HG03108 (cell line): ENCODE results near the gene EEF2K.
"Not testable (repeated sequence)": the region's sequence is repeated elsewhere in the genome, so short reads cannot be mapped to it uniquely, and the experiment has no call there.

Experiments
- ATAC-seq: cut with Tn5 transposase; IDR thresholded peaks from one replicate; pipeline ENCODE4 v1.9.1; 2021; ENCODE audit warnings: moderate library complexity; ENCODE audit not compliant: unreplicated experiment

Gene EEF2K

DNA sequence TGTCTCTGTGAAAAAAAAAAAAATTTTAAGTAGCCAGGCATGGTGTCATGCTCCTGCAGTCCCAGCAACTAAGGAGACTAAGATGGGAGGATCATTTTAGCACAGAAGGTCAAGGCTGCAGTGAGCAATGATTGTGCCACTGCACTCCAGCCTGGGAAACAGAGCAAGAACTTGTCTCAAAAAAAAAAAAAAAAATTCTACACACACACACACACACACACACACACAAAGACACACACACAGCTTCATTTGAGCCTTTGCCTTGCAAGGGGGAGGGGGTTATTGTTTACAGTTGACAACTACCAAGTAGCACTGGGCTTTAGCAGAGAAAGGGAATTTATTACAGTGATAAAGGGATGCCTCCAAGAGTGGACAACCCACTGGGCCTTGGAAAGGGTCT is 86.2 kb downstream of the EEF2K start:
- ATAC-seq: no peak

DNA sequence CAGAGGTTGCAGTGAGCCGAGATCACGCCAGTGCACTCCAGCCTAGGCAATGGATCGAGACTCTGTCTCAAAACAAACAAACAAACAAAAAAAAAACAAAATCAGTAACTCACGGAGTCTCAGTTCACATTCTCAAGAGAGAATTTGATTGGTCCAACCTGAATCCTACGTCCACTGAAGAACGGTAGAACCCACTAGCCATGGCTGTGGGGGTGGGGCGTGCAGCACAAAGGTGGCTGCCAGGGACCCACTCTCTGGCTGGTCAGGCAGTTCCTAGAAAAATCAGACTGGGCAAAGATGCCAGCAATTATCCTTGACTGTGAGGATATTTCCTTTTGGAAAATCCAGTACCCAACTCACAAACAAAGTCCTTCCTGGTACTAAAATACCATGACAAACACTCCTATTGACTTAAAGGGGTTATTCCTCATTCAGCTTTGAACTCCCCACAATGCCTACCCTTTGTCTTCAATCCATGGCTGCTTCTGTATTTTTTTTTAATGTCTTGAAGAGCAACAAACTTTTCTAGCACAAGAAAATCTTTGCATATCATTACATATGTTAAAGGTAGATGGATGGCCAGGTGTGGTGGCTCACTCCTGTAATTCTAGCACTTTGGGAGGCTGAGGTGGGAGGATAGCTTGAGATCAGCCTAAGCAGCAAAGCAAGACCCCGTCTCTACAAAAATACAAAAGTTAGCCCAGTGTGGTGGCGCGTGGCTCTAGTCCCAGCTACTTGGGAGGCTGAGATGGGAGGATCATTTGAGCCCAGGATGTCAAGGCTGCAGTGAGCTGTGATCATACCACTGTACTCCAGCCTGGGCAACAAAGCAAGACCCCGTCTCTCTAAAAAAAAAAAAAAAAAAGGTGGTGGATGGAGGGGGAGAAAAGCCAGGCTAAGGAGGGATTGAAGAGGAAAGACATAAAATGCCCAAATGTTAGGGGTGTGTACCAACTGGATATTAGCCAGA is 87.3 kb downstream of the EEF2K start:
- no peak for ATAC-seq

DNA sequence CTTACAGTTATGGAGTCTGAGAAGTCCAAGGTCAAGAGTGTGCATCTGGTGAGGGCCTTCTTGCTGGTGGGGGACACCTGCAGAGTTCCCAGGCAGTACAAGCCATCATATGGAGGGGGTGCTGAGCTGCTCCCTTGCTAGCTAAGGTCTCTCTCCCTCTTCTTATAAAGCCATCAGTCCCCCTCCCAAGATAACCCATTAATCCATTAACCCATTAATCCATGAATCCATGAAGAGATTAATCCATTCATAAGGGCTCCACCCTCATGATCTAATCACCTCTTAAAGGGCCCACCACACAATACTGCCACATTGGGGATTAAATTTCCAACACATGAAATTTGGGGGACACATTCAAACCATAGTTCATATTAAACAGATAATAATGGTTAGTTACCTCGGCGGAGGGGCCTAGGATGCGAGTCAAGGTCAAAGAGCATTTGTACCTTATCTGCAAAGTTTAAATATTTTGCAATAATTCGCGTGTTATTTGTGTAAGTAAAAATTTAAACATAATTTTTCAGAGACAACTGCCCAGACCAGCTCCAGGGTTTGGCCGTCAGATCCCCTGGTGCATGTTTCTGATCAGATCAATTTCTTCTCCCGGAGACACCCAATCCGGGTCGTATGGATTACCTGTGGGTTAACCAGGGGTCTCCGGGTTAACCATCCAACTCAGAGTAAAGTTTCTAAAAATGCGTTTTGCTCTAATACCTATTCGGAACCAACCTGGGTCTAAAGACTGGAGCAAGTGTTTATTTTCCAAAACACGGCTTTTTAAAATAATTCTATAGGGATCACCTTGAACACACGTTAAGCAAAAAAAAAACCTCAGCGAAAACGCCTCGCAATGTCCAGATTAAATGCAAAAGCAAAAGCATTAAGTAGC is 90.4 kb downstream of the EEF2K start:
- no peak for ATAC-seq

DNA sequence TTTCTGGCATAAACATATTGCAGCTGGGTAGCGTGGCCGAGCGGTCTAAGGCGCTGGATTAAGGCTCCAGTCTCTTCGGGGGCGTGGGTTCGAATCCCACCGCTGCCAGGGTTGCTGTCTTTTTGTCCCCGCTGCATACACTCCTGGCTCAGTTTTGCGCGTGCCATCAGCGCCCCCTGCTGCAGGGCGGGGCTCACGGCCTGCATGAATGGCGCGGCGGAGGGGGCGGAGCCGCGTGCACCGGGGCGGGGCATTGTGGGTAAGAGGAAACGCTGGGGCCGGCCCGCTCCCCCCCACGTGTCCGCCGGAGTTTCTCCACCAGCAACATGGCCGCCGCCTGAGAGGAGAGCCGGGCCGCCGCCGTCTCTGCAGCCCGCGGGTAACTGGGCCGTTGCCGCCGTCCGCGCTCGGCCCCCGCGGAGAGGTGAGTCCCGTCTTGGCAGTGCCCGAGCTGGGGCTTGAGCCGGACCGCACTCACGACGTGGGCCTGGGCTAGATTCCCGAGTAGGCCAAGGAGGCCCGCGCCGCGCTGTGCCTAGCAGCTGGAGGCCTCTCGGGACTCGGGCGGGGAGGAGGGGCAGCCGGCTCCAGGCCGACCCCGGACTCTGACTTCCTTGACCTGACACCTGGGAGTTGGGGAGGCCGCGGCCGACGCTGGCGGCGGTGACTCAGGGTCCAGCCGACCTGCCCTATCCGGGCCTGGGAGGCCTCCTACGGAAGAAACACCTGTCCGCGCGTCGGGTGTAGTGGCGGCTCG is 91.2 kb downstream of the EEF2K start, which contains the start of gene POLR3E:
Gene POLR3E (plus strand): TSS at position 296 of the 757 bp plus-strand sequence. CDS start 5,560 bp downstream, outside the sequence.
- ATAC-seq: peak; percentile 80

DNA sequence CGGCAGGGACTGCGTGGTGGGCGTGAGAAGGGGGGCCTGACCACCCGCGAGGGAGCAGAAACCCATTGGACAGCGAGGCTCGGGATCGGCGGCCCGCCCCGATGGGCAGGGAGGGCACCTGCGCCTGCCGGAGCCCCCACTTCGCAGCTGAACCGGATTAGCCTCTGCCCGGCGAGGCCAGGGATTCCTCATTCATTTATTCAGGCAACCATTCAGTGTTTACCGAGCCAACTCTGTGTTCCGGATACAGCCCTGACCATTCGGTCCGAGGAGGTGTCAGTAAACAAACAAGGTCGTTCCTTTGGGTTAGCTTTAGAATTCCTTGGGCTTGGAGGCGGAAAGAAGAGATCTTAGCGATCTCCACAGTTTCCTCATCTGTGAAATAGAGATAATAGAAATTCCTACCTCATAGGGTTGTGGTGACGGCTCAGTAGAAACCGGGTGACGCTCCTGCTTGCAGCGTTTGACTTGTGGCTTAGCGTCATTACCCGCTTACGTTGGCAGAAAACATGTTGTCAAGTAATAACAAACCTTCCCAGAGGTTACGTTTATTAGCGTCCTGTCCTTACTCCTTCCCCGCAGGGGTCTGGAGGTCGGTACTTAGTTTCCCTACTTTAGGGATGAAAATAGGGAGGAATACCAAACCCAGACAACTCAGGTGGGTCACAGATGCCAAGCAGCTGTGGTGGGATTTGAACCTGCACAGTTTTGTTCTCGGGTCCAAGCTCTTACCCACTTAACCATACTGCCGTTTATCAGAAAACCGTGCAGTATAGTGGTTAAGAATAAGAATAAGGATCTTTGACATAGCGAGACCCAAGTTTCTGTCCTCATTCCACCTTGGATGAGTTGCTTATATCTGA is 92.0 kb downstream of the EEF2K start:
- peak; percentile 27 for ATAC-seq

DNA sequence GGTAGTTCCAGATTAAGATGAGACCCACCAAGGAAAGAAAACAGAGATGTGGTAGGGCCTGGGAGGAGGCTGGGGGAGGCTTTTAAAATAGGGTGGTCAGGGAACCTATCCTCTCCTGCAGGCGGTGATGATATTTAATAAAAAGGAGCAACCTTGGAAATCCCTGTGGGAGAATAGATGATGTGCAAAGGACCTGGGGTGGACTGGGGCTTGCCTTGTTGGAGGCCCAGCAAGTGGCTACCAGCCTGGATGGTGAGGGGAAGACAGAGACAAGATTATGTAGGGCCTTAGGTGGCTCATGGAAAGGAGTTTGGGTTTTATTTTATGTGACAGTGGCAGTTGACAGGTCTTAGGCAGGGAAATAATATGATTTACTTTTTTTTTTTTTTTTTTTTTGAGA is 93.0 kb downstream of the EEF2K start:
- no peak for ATAC-seq

DNA sequence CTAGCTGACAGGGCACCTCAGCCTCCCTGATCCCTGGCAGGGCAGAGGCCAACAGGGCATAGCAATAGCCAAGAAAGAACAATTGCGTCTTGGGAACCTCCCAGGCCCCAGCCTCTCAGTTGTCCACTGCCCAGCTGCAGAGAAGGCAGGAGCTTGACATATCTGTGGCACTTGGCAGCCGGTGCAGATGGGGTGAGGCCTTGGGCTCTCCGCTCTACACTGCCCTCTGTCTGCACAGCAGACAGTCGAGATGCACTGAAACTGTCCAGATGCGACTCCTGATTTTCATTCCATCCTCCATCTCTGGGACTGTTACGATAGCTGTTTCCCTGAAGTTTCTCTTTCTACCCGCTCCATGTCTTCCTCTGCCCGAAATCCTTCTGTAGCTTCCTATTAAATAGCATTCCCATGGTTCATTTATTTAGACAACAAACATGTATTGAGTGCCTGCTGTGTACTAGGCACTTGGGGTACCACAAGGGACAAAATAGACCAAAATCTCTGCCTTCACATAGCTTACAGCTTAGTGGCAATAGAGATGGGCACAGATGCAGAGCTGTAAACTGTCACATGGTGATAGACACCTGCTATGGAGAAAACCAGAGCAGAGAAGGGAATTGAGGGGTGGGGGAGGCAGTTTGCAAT is 94.5 kb downstream of the EEF2K start:
- ATAC-seq: no peak

DNA sequence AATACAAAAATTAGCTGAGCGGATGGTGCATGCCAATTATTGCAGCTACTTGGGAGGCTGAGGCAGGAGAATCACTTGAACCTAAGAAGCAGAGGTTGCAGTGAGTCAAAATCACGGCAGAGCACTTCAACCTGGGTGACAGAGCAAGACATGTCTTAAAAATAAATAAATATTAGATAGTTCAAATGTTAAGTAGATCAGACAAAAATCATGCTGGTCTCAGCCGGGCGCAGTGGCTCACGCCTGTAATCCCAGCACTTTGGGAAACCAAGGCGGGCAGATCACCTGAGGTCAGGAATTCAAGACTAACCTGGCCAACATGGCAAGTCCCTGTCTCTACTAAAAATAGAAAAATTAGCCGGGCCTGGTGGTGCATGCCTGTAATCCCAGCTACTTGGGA is 95.3 kb downstream of the EEF2K start:
- not testable (repeated sequence) for ATAC-seq

DNA sequence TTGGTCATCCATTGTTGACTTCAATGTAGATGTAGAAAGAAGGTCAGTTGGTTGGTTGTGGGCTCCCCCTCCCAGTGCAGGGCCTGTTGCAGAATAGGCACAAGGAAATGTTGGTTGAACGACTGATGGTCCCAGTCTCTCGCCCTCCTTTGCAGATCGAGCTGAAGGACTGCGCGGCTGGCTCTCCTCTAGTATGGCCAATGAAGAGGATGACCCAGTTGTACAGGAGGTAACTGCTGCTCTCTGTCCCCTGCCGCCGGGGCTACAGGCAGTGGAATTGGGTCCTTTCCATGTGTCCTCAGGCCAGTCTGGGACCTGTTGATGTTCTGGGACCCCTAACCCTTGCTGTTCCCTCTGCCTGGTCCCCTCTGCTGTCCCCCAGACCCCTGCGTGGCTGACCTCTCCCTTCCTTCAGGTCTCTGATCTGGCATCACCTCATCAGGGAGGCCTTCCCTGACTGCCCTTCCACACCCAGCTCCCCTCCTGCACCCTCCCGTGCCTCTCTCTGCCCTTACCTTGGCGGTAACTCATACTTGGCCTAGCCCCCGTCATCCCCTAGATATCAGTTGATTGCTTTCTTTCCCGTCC is 96.8 kb downstream of the EEF2K start:
- ATAC-seq: no peak

DNA sequence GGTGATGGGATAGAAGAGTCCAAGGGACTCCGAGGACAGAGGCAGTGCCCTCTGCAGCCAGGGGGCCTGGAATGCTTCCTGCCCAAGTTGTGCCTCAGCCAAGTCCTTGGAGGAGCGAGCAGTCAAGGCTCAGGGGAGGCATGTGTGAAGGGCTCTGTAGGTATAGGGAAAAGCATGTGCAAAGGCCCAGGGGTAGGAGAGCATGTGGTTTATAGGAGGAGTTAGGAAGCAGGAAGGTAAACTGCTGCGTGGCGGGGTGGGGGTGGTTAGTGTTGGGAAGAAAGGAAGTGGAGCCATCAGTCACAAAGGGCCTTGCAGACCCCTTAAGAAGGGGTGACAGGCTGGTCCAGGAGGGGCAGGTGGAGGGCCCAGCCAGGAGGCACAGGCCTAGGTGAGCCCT is 98.3 kb downstream of the EEF2K start:
- no peak for ATAC-seq

DNA sequence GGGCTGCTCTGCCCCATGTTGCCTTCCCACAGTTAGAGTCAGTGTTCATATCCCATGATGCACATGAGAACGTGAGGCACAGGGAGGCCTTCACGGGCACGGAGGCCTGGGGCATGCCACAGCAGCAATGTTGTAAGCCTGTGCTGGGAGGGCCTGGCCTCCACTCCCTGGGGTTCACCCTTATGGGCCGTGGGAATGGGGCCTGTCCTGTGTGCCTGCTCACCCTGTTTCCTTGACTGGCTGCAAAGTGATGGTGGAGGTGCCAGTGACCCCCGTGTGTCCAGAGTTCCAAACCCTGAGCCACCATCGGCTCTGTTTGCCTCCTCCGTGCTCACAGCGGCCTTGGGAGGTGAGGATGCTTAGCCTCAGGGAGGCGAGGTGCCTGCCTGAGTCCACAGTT is 100.7 kb downstream of the EEF2K start:
- ATAC-seq: no peak

DNA sequence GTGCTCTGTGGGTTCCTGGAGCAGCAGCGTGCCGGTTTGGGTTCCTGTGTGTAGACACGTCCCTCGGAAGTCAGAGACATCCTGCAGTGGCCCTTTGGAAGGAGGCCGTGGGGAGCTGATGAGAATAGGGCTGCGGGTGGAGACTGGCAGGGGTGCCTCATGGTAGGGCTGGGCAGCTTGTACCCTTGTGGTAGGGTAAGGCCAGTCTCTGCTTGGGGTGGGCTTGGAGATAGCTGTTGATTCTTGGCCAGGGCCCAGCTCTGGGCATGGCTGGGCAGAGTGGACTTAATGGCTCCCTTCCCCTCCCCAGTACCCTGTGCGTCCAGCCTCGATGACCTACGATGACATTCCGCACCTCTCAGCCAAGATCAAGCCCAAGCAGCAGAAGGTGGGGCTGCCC is 101.8 kb downstream of the EEF2K start:
- no peak for ATAC-seq

DNA sequence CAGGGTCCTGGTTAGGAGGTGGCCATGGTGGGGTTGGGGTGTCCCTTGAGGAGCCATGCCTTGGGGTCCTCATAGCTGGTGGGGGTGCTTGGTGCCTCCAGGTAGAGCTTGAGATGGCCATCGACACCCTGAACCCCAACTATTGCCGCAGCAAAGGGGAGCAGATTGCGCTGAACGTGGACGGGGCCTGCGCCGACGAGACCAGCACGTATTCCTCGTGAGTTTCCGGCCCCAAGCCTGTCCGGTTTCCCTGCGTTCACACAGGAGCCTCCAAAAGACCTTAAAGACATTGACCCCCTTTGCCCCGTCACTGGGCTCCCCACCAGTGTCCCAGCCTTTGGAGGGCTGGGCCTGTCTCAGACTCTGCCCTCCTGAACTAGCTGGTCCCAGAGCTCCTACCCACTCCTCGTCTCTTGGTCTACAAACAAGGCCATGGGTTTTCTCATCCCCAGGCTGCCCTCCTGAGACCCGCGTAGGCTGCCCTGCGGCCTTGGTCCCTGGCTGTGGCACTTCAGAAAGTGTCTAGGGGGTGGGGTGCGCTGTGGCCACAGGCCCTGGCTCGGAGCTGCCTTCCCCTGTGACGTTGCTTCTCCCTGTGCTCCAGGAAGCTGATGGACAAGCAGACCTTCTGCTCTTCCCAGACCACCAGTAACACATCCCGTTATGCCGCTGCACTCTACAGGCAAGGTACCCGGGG is 102.9 kb downstream of the EEF2K start:
- ATAC-seq: no peak

DNA sequence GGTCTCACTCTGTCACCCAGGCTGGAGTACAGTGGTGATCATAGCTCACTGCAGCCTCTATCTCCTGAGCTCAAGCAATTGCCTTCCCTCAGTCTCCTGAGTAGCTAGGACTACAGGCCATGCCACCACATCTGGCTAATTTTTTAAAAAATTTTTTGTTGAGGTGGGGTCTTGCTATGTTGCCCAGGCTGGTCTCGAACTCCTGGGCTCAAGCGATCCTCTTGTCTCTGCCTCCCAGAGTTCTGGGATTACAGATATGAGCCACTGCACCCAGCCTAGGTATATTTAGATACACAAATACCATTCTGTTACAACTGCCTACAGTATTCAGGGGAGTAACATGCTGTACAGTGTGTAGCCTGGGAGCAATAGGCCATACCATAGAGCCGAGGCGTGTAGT is 105.4 kb downstream of the EEF2K start:
- ATAC-seq: no peak

DNA sequence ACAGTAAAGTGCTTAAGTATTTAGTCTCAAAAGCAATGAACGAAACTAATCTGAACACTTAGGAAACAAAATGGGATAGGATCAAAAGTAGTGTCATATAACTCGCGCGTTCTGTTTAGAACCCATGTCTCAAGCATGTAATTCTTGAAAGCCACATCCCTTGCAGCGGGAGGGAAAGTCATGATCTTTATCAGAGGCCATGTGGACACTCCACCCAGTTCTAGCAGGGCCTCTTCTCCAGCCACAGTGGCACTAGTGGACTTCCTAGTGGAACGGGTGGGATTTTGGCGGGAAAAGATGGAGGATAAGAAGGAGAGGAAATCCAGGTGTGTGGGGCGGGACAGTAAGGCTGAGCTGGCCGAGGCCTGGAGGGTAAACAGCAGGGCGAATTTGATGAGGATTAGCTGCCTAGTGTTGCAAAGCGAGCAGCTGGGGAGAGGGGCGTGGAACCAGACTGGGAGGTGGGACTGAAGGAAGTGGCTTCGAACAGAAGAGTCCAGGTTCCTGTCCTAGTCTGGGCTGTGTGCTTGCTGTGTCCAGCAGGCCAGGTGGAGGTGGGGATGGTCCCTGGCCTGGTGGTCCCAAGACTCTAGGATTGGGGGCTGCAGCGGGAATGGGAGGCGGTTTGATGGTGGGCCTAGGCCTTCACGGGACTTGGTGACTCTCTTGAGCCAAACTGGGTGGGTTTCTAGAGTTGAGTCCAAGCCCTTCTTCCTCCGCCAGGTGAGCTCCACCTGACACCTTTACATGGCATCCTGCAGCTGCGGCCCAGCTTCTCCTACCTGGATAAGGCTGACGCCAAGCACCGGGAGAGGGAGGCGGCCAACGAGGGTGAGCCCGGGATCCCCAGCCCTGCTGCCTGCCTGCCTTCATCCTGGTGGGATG is 107.1 kb downstream of the EEF2K start:
- no peak for ATAC-seq

DNA sequence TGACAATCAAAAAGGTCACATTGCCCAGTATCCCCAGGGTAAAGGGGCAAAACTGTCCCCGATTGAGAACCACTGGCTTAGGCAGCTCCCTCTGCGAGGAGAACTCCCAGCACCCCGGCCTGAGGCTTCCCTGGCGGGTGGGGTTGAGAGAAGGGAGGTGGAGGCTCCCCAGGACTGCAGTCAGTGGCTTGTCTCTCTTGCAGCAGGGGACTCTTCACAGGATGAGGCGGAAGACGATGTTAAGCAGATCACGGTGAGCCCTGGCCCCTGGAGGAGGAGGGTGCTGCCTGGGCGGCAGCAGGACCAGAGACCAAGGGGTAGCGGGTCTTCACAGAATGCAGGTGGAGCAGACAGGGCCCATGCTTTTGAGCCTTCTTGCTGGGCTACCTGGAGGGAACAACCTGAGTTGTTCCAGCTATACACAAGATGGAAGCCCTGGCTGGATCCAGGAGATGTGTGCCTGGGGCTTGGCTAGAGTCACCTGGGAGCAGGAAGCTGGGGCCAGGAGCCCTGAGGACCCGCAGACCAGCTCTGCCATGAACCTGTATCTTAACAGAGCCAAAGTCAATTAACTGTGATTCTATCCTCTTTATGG is 107.9 kb downstream of the EEF2K start:
- ATAC-seq: no peak
